HAP-1 (cell line): Measurements from ENCODE around the gene CXCL11.

Experiments used
- DNase-seq, 2 experiments: peaks; one replicate each; pipeline ENCODE4 v3.0.0-alpha.2; 2016 to 2020; ENCODE audit warnings: low spot score in 2 of 2
- H3K27me3 ChIP-seq: fragments of 250-450 bp; sonication (Bioruptor Pico); 2 replicates; pipeline ENCODE4 v1.5.1; 2020; ENCODE audit warnings: low read depth, mild to moderate bottlenecking, moderate library complexity
- H3K36me3 ChIP-seq: fragments of 250-450 bp; sonication (Bioruptor Pico); replicated peaks from 2 replicates; pipeline ENCODE4 v1.5.1; 2020; ENCODE audit warnings: mild to moderate bottlenecking
- H3K4me1 ChIP-seq: fragments of 250-450 bp; sonication (Bioruptor Pico); 2 replicates; pipeline ENCODE4 v1.5.1; 2020; ENCODE audit warnings: mild to moderate bottlenecking
- H3K4me3 ChIP-seq: fragments of 250-450 bp; sonication (Bioruptor Pico); 2 replicates; pipeline ENCODE4 v1.5.1; 2020; ENCODE audit warnings: mild to moderate bottlenecking, moderate library complexity
- H3K9me3 ChIP-seq: fragments of 250-450 bp; sonication (Bioruptor Pico); 2 replicates; pipeline ENCODE4 v1.5.1; 2020; ENCODE audit warnings: mild to moderate bottlenecking, moderate library complexity
- in situ Hi-C: fragments of 300-500 bp; cut with MboI; formaldehyde crosslinking; loops from 3 replicates; pipeline ENCODE4 v1.14.3; 2020; ENCODE audit warnings: low sequenced_read_pairs, inconsistent platforms, mixed read lengths

CXCL11 gene

DNA sequence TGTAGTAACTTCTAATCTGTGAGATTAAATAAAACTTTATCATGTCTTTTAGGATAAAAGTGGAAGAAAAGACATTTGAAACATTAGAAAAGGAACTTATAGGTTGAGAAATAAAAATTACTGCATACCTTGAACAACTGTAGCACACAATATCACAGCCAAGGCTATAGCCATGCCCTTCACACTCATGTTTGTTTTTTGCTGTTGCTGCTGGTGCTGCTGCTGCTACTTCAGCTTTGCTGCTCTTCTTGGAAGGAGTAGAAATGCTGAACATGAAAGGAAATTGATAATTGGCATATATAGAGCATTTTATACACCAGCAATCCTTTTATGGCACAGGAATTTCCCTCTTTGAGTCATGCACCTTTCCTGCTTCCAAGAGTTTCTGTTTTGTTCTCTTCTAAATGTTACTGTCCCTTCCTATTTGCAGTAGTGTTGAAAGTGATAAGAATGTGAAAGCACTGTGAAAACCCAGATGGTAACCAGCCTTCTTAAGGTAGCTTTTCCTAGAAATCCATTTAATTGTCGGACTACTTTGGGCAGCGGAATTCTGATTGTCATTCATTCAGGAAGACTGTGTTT, at the start of gene CXCL11:
Gene CXCL11, minus strand, starts transcription at position 272 of the 582 bp plus-strand sequence. Its CDS starts 83 bp downstream, at position 189.
- no peak for DNase-seq
- Histone ChIP-seq H3K27me3 (peaks cover 9% of the 10 kb centered on the region), H3K4me3 (no peak within 1 kb of the TSS), H3K4me1 (no peaks in the 10 kb centered on the region), H3K36me3 (no peaks in the 10 kb centered on the region), H3K9me3 (no peaks in the 10 kb centered on the region)
- in situ Hi-C loops, result no loop called here

DNA sequence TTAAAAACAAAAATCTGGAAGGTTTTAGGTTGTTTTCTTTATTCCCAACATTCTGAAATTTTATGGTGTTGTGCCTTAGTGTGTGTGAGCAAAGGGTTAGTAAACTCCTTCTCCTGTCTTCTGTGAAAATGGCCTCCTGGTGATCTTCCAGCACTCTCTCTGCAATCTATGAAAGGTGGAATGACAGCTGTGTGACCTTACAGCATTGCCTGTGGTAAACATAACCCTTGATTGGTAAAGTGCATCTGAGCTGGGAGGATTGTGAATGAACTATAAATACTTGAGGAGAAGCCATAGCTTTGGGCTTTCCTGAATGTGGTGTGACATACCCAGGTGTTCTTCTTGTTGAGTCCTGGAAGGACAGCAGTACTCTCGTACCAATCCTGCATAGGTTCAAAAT, 48.7 kb upstream of the CXCL11 start:
- Histone ChIP-seq H3K36me3 (no peaks in the 10 kb centered on the region), H3K27me3 (no peaks in the 10 kb centered on the region), H3K9me3 (no peaks in the 10 kb centered on the region), H3K4me1 (no peaks in the 10 kb centered on the region), H3K4me3 (no peak overlapping the region)
- in situ Hi-C loops, result no loop called here
- no peak for DNase-seq

DNA sequence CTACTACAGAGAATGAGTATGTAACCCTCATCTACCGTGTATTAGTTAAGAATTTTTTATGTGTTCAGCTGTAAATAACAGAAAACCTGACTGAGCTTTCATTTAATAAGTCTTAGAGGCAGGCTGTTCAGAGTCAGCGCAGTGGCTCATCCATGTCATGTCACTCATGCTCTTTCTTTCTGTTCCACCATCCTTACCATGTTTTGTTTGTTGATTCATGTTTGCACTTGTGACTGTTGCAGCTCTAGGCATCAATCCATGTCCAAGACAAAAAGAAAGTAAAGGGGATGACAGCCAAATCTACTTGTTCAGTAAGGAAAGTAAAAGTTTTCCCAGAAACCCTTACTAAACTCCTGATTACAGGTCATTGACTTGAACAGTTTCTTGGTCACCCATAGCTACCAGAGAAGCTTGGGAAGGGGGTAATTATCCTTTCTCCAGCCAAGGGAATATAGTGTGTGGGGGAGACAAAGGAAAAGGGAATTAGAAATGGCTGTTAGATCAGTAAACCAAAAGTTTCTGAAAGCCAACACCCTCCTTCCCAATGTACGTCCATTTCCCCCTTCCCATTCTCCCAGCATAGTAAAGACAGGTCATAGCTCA, 47.6 kb upstream of the CXCL11 start:
- in situ Hi-C loops, result no loop called here
- Histone ChIP-seq H3K36me3 (no peaks in the 10 kb centered on the region), H3K27me3 (no peaks in the 10 kb centered on the region), H3K4me3 (no peak overlapping the region), H3K9me3 (no peaks in the 10 kb centered on the region), H3K4me1 (no peaks in the 10 kb centered on the region)
- no peak for DNase-seq

DNA sequence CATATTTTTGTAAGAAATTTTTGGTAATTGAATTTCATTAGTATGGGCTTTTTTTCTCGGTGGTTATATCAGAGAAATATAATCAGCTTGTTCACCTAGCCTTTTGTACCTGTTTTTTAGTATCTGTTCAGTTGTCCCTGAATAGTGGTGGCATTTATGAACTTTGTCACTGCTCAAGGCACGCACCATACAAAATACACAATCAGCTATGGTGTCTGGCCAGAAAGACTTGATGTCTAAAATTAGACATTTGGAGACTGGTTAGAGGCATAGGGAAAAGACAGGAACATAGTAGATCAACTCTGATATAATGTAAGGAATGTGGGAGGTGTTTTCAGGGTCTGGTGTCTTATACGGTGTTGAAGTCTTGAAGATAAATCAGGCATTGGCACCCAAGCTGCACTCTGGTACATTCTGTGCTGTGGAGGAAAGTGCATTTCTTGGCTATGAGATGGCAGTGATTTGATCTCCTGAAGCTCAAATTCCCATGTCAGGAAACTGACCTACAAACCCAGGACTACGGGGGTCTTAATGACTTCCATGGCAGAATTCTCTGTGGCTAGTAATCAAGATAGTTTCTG, 42.3 kb upstream of the CXCL11 start:
- Histone ChIP-seq H3K4me3 (no peak overlapping the region), H3K4me1 (no peaks in the 10 kb centered on the region), H3K27me3 (no peaks in the 10 kb centered on the region), H3K36me3 (no peaks in the 10 kb centered on the region), H3K9me3 (no peaks in the 10 kb centered on the region)
- in situ Hi-C loops, result no loop called here
- no peak for DNase-seq

DNA sequence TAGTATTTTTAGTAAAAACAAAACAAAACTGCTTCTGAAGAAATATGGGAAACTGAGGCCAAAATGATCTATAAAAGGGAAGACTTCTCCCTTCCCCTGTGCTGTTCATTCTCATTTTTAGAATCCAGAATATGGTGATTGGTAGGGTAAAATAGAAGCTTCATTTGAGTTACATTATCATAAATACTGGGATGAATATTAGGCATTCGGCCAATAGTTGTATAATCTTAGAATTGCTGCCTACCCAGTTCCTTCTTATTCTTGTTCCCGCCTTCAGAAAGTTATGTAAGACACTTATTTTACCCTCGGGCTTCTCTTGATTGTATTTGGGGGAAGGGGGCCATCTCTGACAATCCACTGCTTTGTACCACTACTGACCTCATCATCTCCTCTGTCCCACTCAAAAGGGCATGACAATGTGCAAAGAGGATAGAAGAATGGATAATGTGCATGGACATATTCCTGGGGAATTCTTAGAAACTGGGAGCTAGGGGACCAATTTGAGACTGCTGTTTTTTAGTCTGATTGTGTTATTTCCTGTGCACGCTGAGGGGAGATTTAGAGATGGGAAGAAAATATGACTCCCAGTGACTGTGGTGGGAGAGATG, 39.2 kb upstream of the CXCL11 start:
- H3K4me3 ChIP-seq, result no peak overlapping the region
- H3K4me1 ChIP-seq, result peaks cover 7% of the 10 kb centered on the region
- DNase-seq, result no peak
- no peaks in the 10 kb centered on the region for H3K36me3 ChIP-seq
- no peaks in the 10 kb centered on the region for H3K27me3 ChIP-seq
- in situ Hi-C loops, result no loop called here
- H3K9me3 ChIP-seq, result no peaks in the 10 kb centered on the region

DNA sequence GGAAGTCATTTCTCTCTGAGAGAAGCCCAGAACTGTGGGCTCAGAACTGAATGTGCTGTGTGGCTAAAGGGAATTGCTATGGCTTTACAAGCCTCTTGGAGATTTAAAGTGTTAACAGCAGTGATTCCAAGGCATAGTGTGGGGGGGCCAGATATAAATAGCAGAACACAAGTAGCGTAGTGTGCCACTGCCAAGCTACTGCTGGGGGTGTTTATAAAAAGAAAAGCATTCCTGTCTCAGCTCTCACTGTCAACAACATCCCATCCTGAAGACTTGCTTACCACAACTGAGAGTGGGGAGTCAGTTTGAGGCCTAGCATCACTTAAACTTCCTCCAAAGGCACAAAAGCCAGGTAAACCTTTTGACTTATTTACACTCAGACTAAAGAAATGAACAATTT, 38.6 kb upstream of the CXCL11 start, which contains the start of gene ART3:
Gene ART3, plus strand, starts transcription at position 242 of the 400 bp plus-strand sequence. CDS start 1,181 bp downstream, outside the sequence.
- Histone ChIP-seq H3K9me3 (no peaks in the 10 kb centered on the region), H3K4me3 (no peak within 1 kb of the TSS), H3K36me3 (no peaks in the 10 kb centered on the region), H3K4me1 (peaks cover 7% of the 10 kb centered on the region), H3K27me3 (no peaks in the 10 kb centered on the region)
- in situ Hi-C loops, result no loop called here
- no peak for DNase-seq

DNA sequence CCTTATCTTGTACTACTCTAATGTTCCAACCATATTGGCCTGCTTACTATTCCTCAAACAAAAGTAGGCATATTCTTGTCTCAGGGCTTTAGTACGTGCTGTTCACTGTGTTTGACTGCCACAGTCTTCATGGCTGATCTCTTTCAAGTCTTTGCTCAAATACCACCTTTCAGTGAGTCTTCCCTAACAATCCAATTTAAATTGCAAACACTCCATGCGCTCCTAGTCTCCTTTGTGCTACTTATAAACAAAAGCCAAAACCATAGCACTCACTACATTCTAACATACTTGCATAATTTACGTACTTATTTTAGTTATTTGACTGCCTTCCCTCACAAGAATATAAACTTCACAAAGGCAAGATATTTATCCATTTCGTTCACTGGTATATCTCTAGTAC, 36.9 kb upstream of the CXCL11 start:
- H3K36me3 ChIP-seq, result no peaks in the 10 kb centered on the region
- no peak overlapping the region for H3K4me3 ChIP-seq
- no peaks in the 10 kb centered on the region for H3K27me3 ChIP-seq
- no peaks in the 10 kb centered on the region for H3K9me3 ChIP-seq
- peaks cover 7% of the 10 kb centered on the region for H3K4me1 ChIP-seq
- in situ Hi-C loops, result no loop called here
- peak in 1 of 2 experiments; percentile 20 for DNase-seq

DNA sequence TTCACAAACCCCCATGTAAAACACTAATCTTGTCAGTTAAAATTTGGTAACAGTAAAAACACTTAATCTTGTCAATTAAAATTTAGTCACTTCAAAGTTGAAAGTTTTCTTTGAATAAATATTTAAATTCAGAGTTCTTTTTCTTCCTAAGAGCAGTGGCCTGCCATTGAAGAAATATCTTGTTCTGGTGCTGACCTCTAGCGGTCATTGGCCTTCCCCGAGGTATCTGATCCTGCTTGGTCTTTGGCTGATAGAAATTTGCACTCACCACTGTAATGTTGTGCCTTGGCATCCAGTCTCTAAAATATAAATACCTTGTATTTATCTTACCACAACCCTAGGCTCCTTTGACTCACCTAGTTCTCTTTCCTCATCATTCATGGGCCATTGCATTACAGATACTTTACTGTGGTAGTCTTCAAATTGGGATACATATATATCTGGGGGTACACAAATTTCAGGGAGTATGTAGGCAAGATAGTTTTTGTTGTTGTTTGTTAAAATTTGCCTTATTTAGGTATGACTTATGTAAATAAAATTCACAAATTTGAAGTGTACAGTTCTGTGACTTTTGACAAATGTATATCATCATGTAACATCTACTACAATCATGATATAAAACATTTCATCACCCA, 31.9 kb upstream of the CXCL11 start:
- in situ Hi-C loops, result loop anchor here (5.0 kb wide), 1 partner anchor 70 kb away; no protein-coding TSS in a partner anchor

DNA sequence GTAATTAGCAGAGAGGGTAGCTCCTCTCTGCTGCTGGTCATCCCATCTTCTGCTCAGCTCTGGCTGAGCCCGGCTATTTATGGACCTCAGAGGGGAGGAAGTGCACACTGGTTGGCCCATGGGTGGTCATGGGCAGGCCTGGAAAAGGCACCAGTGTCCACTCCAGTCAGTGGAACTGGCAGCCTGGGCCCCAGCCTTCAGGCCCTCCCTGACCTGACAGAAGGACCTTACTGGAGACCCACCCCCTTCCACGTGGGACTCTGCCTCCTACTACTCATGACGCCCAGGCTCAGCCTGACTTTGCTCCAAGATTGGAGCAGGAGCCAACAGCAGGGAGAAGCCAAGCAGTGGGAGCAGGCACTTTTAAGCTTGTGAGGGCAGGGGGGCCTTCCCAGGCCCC, 30.7 kb upstream of the CXCL11 start:
- H3K4me1 ChIP-seq, result no peaks in the 10 kb centered on the region
- in situ Hi-C loops, result loop anchor here (5.0 kb wide), 1 partner anchor 69 kb away; no protein-coding TSS in a partner anchor
- H3K27me3 ChIP-seq, result no peaks in the 10 kb centered on the region; the same call in 1 of the 2 replicates
- H3K36me3 ChIP-seq, result no peaks in the 10 kb centered on the region
- H3K9me3 ChIP-seq, result no peaks in the 10 kb centered on the region
- no peak for DNase-seq
- H3K4me3 ChIP-seq, result no peak overlapping the region

More for the DNA sequence above, 31.9 kb upstream of the CXCL11 start:
- Histone ChIP-seq H3K4me1 (peaks cover 6% of the 10 kb centered on the region), H3K27me3 (no peaks in the 10 kb centered on the region), H3K9me3 (no peaks in the 10 kb centered on the region), H3K4me3 (no peak overlapping the region), H3K36me3 (no peaks in the 10 kb centered on the region)
- peak; percentile 70 to 83 for DNase-seq

DNA sequence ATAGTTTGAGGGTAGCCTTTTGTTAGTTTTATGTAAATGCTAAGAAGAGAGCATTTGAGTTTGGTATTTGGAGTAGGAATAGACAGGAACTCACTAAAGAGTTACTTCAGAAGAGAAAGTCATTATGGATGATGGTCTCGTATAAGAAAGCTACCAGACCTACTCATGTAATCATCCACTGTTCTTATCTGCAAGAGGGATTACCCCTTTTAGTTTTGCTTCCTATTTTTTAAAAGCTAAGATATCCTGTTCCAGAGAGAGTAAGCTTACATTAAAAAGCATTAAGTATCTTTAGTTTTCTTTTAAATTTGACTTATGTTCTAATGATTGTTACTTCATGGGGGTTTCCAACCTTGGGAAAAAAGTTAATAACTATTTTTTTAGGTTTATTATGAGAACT, 26.1 kb upstream of the CXCL11 start:
- in situ Hi-C loops, result no loop called here
- no peak overlapping the region for H3K4me3 ChIP-seq
- H3K27me3 ChIP-seq, result peaks cover 15% of the 10 kb centered on the region
- H3K4me1 ChIP-seq, result no peaks in the 10 kb centered on the region
- no peaks in the 10 kb centered on the region for H3K9me3 ChIP-seq
- H3K36me3 ChIP-seq, result no peaks in the 10 kb centered on the region
- DNase-seq, result no peak

DNA sequence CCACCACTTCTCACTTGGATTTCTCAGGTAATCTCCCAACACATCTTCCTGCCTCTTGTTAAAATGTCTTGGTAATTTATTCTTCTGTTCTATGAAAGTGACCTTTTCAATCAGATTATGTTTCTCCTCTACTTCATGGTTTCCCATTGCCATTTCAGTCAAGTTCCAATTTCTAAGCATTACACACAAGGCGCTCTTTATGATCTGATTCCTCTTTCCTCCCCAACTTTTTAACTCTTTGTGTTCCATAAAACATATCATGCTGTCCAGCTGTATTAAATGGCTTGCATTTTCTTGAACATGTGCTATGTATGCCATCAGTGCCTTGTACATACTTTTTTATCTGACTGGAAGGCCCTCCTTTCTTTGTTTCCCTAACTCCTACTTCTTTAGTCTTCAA, 25.6 kb upstream of the CXCL11 start:
- in situ Hi-C loops, result no loop called here
- no peak overlapping the region for H3K4me3 ChIP-seq

DNA sequence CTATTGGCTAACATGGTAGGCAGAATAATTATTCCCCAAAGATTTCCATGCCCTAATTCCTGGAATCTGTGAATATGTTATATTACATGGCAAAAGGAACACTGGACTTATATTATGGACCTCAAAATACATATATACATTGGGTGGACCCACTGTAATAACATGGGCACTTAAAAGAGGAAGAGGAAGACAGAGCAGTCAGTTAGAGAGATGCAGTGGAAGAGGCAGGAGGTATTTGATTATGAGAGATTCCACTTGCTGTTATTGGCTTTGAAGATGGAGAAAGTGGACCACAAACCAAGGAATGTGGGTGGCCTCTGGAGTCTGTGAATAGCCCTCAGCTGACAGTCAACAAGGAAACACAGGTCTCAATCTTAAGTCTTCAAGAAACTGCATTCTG, 24.6 kb upstream of the CXCL11 start:
- peaks cover 15% of the 10 kb centered on the region for H3K27me3 ChIP-seq
- peaks cover 9% of the 10 kb centered on the region for H3K4me1 ChIP-seq
- no peaks in the 10 kb centered on the region for H3K36me3 ChIP-seq
- in situ Hi-C loops, result no loop called here
- H3K9me3 ChIP-seq, result no peaks in the 10 kb centered on the region
- no peak for DNase-seq
- no peak overlapping the region for H3K4me3 ChIP-seq

More for the DNA sequence above, 25.6 kb upstream of the CXCL11 start:
- DNase-seq, result no peak
- peaks cover 15% of the 10 kb centered on the region for H3K27me3 ChIP-seq
- no peaks in the 10 kb centered on the region; the same call in 1 of the 2 replicates for H3K4me1 ChIP-seq
- H3K36me3 ChIP-seq, result no peaks in the 10 kb centered on the region
- no peaks in the 10 kb centered on the region for H3K9me3 ChIP-seq

DNA sequence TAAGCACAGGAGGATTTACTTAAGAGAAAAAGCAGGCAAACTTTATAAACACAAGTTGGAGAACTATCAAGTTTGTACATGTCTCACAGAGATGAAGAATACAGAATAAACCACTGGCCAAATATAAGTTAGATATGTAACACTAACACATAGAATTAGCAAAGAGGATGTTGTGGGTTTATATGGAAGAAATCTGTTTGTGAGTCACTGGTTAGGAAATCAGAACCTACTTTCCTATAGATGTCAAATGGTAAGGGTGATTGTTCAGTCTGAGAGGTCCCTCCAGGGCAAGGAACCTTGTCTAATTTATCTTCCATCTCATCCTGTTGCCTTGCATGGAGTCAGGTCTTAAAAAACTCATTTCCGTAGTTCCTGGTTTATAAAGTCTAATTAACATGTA, 23.9 kb upstream of the CXCL11 start:
- in situ Hi-C loops, result no loop called here
- no peak for DNase-seq
- no peaks in the 10 kb centered on the region for H3K36me3 ChIP-seq
- peaks cover 16% of the 10 kb centered on the region for H3K4me1 ChIP-seq
- no peaks in the 10 kb centered on the region for H3K9me3 ChIP-seq
- H3K27me3 ChIP-seq, result peaks cover 15% of the 10 kb centered on the region
- no peak overlapping the region for H3K4me3 ChIP-seq
